Left ventricle myocardium inferior (tissue), 1 donor: Measurements from ENCODE around the gene KCNJ5. TPM values are rescaled to one million over a fixed set of nuclear protein-coding genes. Genes with fewer than 3 reads are reported as not detected.

ENCODE experiments used
- DNase-seq: peaks from one replicate; pipeline ENCODE4 v3.0.0-alpha.2; 2020
- H3K27ac ChIP-seq: fragments of 200-600 bp; replicated peaks from 2 replicates; pipeline ENCODE4 v1.8.0; 2021
- H3K27me3 ChIP-seq: fragments of 200-600 bp; 2 replicates; pipeline ENCODE4 v1.8.0; 2021; ENCODE audit warnings: low read depth
- H3K36me3 ChIP-seq: fragments of 200-600 bp; 2 replicates; pipeline ENCODE4 v1.8.0; 2021
- H3K4me1 ChIP-seq: fragments of 200-600 bp; 2 replicates; pipeline ENCODE4 v1.8.0; 2021
- H3K4me3 ChIP-seq: fragments of 200-600 bp; 2 replicates; pipeline ENCODE4 v1.8.0; 2021; ENCODE audit warnings: mild to moderate bottlenecking, moderate library complexity
- H3K9me3 ChIP-seq: fragments of 200-600 bp; replicated peaks from 2 replicates; pipeline ENCODE4 v1.8.0; 2021
- CTCF ChIP-seq: fragments of 200-600 bp; IDR thresholded peaks from 2 replicates; pipeline ENCODE4 v1.8.0; 2021; ENCODE audit warnings: antibody characterized with exemption, mild to moderate bottlenecking, borderline replicate concordance
- intact Hi-C: fragments of 100-400 bp; cut with micrococcal nuclease; formaldehyde crosslinking; loops from one replicate; pipeline ENCODE4 v1.11.0; 2022
- total RNA-seq: library from RNA; stranded (reverse); fragmentation: NEBNext Ultra II Directional; extraction: Animal tissue kit (Norgen Biotek cat#: 25700); gene quantifications from one replicate; pipeline ENCODE4 v1.2.1, GENCODE V29; 2021
- donor health status: DM: no; HTN: yes; CAD: no; lungs with severe emphysema.

The KCNJ5 gene
- total RNA-seq, 1 donor from 2014 or later = 5.4 TPM

GRCh38 chr11:128931066-128931465, 39.9 kb downstream of the KCNJ5 start:
- H3K36me3 ChIP-seq = no peaks in the 10 kb centered on the region
- TF ChIP-seq CTCF = no peak
- no peak for DNase-seq
- H3K4me1 ChIP-seq = no peaks in the 10 kb centered on the region
- intact Hi-C loops = no loop called here
- H3K4me3 ChIP-seq = no peak overlapping the region
- no peak overlapping the region for H3K27ac ChIP-seq
- H3K27me3 ChIP-seq = peaks cover 34% of the 10 kb centered on the region
- H3K9me3 ChIP-seq = no peaks in the 10 kb centered on the region

- intact Hi-C loops = no loop called here
- Histone ChIP-seq H3K27ac (no peak overlapping the region), H3K4me3 (no peak overlapping the region), H3K4me1 (no peaks in the 10 kb centered on the region), H3K36me3 (no peaks in the 10 kb centered on the region), H3K9me3 (no peaks in the 10 kb centered on the region), H3K27me3 (peaks cover 28% of the 10 kb centered on the region)
- DNase-seq = no peak
- no peak for TF ChIP-seq CTCF
These were observed 40.5 kb downstream of the KCNJ5 start for GRCh38 chr11:128931668-128932067.

- no peak overlapping the region for H3K4me3 ChIP-seq
- no peak for DNase-seq
- no peak overlapping the region for H3K27ac ChIP-seq
- H3K9me3 ChIP-seq = no peaks in the 10 kb centered on the region
- no peaks in the 10 kb centered on the region for H3K36me3 ChIP-seq
- H3K4me1 ChIP-seq = no peaks in the 10 kb centered on the region
- intact Hi-C loops = no loop called here
- no peak for TF ChIP-seq CTCF
- peaks cover 24% of the 10 kb centered on the region for H3K27me3 ChIP-seq
These were observed 42.5 kb downstream of the KCNJ5 start for GRCh38 chr11:128933481-128934178.

- TF ChIP-seq CTCF = no peak
- no peak for DNase-seq
- intact Hi-C loops = no loop called here
These were observed 43.2 kb downstream of the KCNJ5 start for GRCh38 chr11:128934351-128934750.

GRCh38 chr11:128934926-128935325, 43.8 kb downstream of the KCNJ5 start:
- DNase-seq = no peak
- intact Hi-C loops = no loop called here
- H3K4me1 ChIP-seq = no peaks in the 10 kb centered on the region
- H3K4me3 ChIP-seq = no peak overlapping the region
- H3K27ac ChIP-seq = no peak overlapping the region
- H3K9me3 ChIP-seq = no peaks in the 10 kb centered on the region
- H3K36me3 ChIP-seq = no peaks in the 10 kb centered on the region
- no peak for TF ChIP-seq CTCF
- peaks cover 21% of the 10 kb centered on the region for H3K27me3 ChIP-seq

More at GRCh38 chr11:128934351-128934750, 43.2 kb downstream of the KCNJ5 start:
- Histone ChIP-seq H3K9me3 (no peaks in the 10 kb centered on the region), H3K27me3 (peaks cover 24% of the 10 kb centered on the region), H3K36me3 (no peaks in the 10 kb centered on the region), H3K4me3 (no peak overlapping the region), H3K27ac (no peak overlapping the region), H3K4me1 (no peaks in the 10 kb centered on the region)
